ENCODE measurements around the gene ERH. TPM values are rescaled to one million over a fixed set of nuclear protein-coding genes. Genes with fewer than 3 reads are reported as not detected.

Gene ERH
- total RNA-seq, 1 experiment from 2014 or later, result 245 TPM

GRCh38 chr14:69413483-69413882, 15.4 kb upstream of the ERH start:
- Mint-ChIP-seq H3K4me3 (ENCODE audit: unreplicated experiment) (no peak overlapping the region), H3K36me3 (ENCODE audit: insufficient read depth, unreplicated experiment) (peaks cover 5% of the 10 kb centered on the region), H3K4me1 (ENCODE audit: insufficient read depth, unreplicated experiment) (no peaks in the 10 kb centered on the region), H3K27me3 (ENCODE audit: insufficient read depth, unreplicated experiment) (no peaks in the 10 kb centered on the region), H3K27ac (ENCODE audit: low read depth, unreplicated experiment) (no peak overlapping the region), H3K9me3 (ENCODE audit: unreplicated experiment) (no peaks in the 10 kb centered on the region)
- POLR2A ChIA-PET, result interaction anchor here (1.2 kb wide), 1 partner anchor 15 kb away, joined by 4 read pairs; the partner anchor contains the start of gene ERH
- CTCF ChIA-PET, result interaction anchor here (0.7 kb wide), 1 partner anchor 1284 kb away, joined by 3 read pairs; no protein-coding TSS in a partner anchor
- intact Hi-C loops (cut with micrococcal nuclease), result no loop called here
- no TSS peak for BruUV-seq (replicated peaks)
- TF ChIP-seq, protein P1, sequence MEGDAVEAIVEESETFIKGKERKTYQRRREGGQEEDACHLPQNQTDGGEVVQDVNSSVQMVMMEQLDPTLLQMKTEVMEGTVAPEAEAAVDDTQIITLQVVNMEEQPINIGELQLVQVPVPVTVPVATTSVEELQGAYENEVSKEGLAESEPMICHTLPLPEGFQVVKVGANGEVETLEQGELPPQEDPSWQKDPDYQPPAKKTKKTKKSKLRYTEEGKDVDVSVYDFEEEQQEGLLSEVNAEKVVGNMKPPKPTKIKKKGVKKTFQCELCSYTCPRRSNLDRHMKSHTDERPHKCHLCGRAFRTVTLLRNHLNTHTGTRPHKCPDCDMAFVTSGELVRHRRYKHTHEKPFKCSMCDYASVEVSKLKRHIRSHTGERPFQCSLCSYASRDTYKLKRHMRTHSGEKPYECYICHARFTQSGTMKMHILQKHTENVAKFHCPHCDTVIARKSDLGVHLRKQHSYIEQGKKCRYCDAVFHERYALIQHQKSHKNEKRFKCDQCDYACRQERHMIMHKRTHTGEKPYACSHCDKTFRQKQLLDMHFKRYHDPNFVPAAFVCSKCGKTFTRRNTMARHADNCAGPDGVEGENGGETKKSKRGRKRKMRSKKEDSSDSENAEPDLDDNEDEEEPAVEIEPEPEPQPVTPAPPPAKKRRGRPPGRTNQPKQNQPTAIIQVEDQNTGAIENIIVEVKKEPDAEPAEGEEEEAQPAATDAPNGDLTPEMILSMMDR (IDR thresholded peaks at IDR 0.05; ENCODE audit: unreplicated experiment), result no peak
- DNase-seq (ENCODE audit: unreplicated experiment), result no peak

DNA sequence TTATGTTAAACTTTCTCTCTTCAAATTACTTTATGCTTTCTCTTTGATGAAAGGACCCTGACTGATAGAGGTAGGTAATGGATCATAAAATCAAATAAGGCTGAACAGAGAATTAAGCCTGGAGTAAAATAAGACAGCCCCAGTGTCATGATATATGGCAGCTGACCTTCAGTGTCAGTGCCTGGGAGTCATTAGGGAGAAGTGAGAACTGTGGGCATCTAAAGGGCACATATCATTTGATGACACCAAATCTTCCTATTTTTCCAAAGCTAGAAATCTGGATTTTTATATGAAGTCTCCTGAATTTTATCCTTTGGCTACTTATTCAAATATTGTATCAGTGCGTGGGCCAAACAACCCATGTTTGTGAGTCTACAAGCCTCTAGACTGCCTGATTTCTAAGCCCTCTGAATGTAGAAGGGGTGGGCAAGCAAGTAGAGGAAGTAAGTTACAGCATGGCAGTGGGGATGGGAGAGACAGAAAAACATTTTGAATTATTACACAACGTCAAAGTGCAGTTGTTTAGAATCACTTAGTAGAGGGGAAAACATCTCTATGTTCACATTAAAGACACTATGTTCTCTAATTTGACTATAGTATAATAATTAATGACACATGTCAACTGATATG, 10.3 kb upstream of the ERH start:
- peaks cover 15% of the 10 kb centered on the region for H3K36me3 Mint-ChIP-seq (ENCODE audit: insufficient read depth, unreplicated experiment)
- intact Hi-C loops (cut with micrococcal nuclease), result no loop called here
- POLR2A ChIA-PET, result interaction anchor here (0.6 kb wide), 1 partner anchor 1588 kb away, joined by 3 read pairs; no protein-coding TSS in a partner anchor
- no peaks in the 10 kb centered on the region for H3K9me3 Mint-ChIP-seq (ENCODE audit: unreplicated experiment)
- no TSS peak for BruUV-seq (replicated peaks)
- H3K27me3 Mint-ChIP-seq (ENCODE audit: insufficient read depth, unreplicated experiment), result no peaks in the 10 kb centered on the region
- no peak overlapping the region for H3K27ac Mint-ChIP-seq (ENCODE audit: low read depth, unreplicated experiment)
- TF ChIP-seq, protein P1 (IDR thresholded peaks at IDR 0.05; ENCODE audit: unreplicated experiment), result no peak
- DNase-seq (ENCODE audit: unreplicated experiment), result no peak
- H3K4me3 Mint-ChIP-seq (ENCODE audit: unreplicated experiment), result no peak overlapping the region
- peaks cover 6% of the 10 kb centered on the region for H3K4me1 Mint-ChIP-seq (ENCODE audit: insufficient read depth, unreplicated experiment)
- CTCF ChIA-PET, result no interaction called here

DNA sequence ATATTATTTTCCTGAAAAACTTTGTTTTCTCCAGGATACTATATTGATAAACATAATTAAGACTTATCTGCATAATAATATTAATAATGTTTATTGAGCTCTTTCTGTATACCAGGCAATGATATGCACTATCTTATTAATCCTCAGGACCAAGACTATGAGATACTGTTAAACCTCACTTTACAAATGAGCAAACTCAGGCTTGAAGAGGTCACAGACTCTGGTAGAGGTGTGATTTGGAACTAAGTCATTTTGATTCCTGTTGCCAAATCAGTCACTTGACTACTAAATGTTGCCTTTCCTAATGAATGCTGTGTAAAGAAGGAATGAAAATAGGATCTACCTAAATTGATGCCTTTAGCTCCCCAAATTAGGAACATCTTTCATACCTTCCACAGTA, 7.7 kb upstream of the ERH start:
- DNase-seq (ENCODE audit: unreplicated experiment), result no peak
- Mint-ChIP-seq H3K4me1 (ENCODE audit: insufficient read depth, unreplicated experiment) (peaks cover 12% of the 10 kb centered on the region), H3K27ac (ENCODE audit: low read depth, unreplicated experiment) (no peak overlapping the region), H3K36me3 (ENCODE audit: insufficient read depth, unreplicated experiment) (peaks cover 15% of the 10 kb centered on the region), H3K4me3 (ENCODE audit: unreplicated experiment) (no peak overlapping the region), H3K9me3 (ENCODE audit: unreplicated experiment) (no peaks in the 10 kb centered on the region), H3K27me3 (ENCODE audit: insufficient read depth, unreplicated experiment) (no peaks in the 10 kb centered on the region)
- TF ChIP-seq, protein P1 (IDR thresholded peaks at IDR 0.05; ENCODE audit: unreplicated experiment), result no peak
- CTCF ChIA-PET, result no interaction called here
- POLR2A ChIA-PET, result interaction anchor here (0.7 kb wide), 1 partner anchor 54 kb away, joined by 3 read pairs; no protein-coding TSS in a partner anchor
- intact Hi-C loops (cut with micrococcal nuclease), result no loop called here
- no TSS peak for BruUV-seq (replicated peaks)

- Mint-ChIP-seq H3K36me3 (ENCODE audit: insufficient read depth, unreplicated experiment) (peaks cover 15% of the 10 kb centered on the region), H3K4me1 (ENCODE audit: insufficient read depth, unreplicated experiment) (peaks cover 19% of the 10 kb centered on the region), H3K27ac (ENCODE audit: low read depth, unreplicated experiment) (no peak overlapping the region), H3K9me3 (ENCODE audit: unreplicated experiment) (no peaks in the 10 kb centered on the region), H3K4me3 (ENCODE audit: unreplicated experiment) (no peak overlapping the region), H3K27me3 (ENCODE audit: insufficient read depth, unreplicated experiment) (no peaks in the 10 kb centered on the region)
- ChIA-PET CTCF (no interaction called here), POLR2A (no interaction called here)
- no TSS peak for BruUV-seq (replicated peaks)
- TF ChIP-seq, protein P1 (IDR thresholded peaks at IDR 0.05; ENCODE audit: unreplicated experiment), result no peak
- DNase-seq (ENCODE audit: unreplicated experiment), result no peak
- intact Hi-C loops (cut with micrococcal nuclease), result no loop called here
These were observed 6.8 kb upstream of the ERH start for GRCh38 chr14:69404883-69405282.
